Colonic mucosa (tissue), 4 donors: ENCODE results near the gene CYFIP1. TPM values are rescaled to one million over a fixed set of nuclear protein-coding genes. Genes with fewer than 3 reads are reported as not detected.

Experiments
- DNase-seq: peaks from one replicate; pipeline ENCODE4 v3.0.0-alpha.2; 2020
- H3K27ac ChIP-seq: fragments of 200-600 bp; one replicate; pipeline ENCODE4 v1.8.0; 2021
- H3K27me3 ChIP-seq: fragments of 200-600 bp; one replicate; pipeline ENCODE4 v1.8.0; 2021
- H3K36me3 ChIP-seq: fragments of 200-600 bp; one replicate; pipeline ENCODE4 v1.8.0; 2021
- H3K4me1 ChIP-seq: fragments of 200-600 bp; one replicate; pipeline ENCODE4 v1.8.0; 2021; ENCODE audit warnings: mild to moderate bottlenecking
- H3K4me3 ChIP-seq: fragments of 200-600 bp; one replicate; pipeline ENCODE4 v1.8.0; 2021
- H3K9ac ChIP-seq, 2 donors: one replicate each; pipeline ENCODE4 v1.7.0; 2013; ENCODE audit warnings: control low read depth in 2 of 2, low read depth in 2 of 2, low read length in 2 of 2
- H3K9me3 ChIP-seq: fragments of 200-600 bp; one replicate; pipeline ENCODE4 v1.8.0; 2021
- intact Hi-C: fragments of 100-400 bp; cut with DNase I; formaldehyde crosslinking; loops from one replicate; pipeline ENCODE4 v1.14.1; 2022
- total RNA-seq, 2 donors: library from RNA; stranded (reverse); fragmentation: NEBNext Ultra II Directional in 1 of 2; extraction: Animal tissue kit (Norgen Biotek cat#: 25700) in 1 of 2; gene quantifications; one replicate each; pipeline ENCODE4 v1.2.1, GENCODE V29; 2021
- TF ChIP-seq, protein P1 (sequence below): fragments of 200-600 bp; IDR thresholded peaks from one replicate; pipeline ENCODE4 v1.8.0; 2022; ENCODE audit warnings: antibody characterized with exemption, mild to moderate bottlenecking
- donor health status: healthy.
- donor health status: DM: no; HTN: no; CAD: no.
- donor health status: DM: no; HTN: no; CAD: no.

The CYFIP1 gene
- total RNA-seq, 2 donors from 2014 or later = 119 to 165 TPM

DNA sequence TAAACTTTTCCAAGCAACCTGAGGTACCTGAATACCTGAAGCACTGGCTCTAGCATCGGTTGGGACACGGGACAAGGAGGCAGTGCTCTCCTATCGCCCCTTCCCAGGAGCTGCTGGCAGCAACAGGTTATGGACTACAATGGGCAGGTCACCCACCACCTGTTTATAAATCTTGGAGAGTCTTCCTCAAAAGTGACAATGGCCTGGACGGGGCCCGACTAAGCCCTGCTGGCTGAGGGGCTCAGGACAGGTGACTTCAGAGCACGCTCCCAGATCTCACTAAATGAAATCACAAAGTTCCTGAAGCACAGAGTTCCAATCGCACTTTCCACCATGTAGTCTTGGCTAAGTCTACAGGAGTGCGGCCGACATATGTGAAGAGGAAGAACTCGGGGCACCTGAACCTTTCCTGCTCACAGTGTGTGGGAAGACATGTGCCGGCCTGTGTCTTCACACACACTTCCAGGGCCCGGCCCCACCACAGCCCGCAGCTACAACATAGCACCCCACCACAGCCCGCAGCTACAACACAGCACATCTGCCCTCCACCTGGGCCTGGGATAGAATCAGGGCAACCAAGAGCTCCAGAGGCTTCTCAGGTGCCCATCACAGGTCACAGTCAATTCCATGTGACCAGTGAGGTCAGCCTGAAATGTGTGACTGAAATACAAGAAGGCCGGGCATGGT, 12.9 kb downstream of the CYFIP1 start:
- Histone ChIP-seq H3K4me1 (no peaks in the 10 kb centered on the region), H3K27ac (no peak overlapping the region), H3K9ac (no peak overlapping the region), H3K9me3 (no peaks in the 10 kb centered on the region), H3K4me3 (no peak overlapping the region), H3K36me3 (no peaks in the 10 kb centered on the region), H3K27me3 (no peaks in the 10 kb centered on the region)
- TF ChIP-seq, protein P1, sequence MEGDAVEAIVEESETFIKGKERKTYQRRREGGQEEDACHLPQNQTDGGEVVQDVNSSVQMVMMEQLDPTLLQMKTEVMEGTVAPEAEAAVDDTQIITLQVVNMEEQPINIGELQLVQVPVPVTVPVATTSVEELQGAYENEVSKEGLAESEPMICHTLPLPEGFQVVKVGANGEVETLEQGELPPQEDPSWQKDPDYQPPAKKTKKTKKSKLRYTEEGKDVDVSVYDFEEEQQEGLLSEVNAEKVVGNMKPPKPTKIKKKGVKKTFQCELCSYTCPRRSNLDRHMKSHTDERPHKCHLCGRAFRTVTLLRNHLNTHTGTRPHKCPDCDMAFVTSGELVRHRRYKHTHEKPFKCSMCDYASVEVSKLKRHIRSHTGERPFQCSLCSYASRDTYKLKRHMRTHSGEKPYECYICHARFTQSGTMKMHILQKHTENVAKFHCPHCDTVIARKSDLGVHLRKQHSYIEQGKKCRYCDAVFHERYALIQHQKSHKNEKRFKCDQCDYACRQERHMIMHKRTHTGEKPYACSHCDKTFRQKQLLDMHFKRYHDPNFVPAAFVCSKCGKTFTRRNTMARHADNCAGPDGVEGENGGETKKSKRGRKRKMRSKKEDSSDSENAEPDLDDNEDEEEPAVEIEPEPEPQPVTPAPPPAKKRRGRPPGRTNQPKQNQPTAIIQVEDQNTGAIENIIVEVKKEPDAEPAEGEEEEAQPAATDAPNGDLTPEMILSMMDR = no peak
- intact Hi-C loops = no loop called here
- DNase-seq = no peak

DNA sequence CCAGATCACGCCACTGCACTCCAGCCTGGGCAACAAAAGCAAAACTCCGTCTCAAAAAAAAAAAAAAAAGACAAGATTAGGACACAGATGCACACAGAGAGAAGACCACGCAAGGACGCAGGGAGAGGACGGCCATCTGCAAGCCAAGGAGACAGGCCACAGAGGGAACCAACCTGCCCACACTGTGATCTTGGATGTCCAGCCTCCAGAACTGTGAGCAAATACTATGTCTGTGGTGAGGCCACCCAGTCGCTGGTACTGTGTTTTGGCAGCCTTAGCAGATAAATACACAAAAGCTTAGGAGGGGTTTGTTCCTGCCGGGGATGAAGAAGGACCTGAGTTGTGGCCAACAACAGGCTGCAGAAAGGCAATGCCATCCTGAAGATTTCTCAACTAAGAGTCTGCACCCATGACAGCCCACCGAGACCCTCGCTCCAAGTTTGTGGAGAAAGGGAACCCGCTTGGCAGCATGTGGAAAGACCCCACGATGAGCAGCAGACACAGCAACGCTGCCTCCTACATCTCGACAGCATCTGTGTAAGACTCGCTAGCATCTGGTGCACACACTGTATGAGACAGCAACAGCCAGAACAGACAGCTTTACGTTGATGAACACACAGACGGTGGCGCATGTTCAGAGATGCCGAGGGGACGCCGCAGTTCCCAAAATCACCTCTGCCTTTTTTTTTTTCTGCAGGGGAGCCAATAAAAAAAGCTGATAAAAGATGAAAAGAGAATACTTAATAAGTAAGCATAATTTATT, 13.7 kb downstream of the CYFIP1 start:
- Histone ChIP-seq H3K36me3 (no peaks in the 10 kb centered on the region), H3K4me3 (no peak overlapping the region), H3K9me3 (no peaks in the 10 kb centered on the region), H3K4me1 (no peaks in the 10 kb centered on the region), H3K27ac (no peak overlapping the region), H3K27me3 (no peaks in the 10 kb centered on the region), H3K9ac (no peak overlapping the region)
- intact Hi-C loops = no loop called here
- TF ChIP-seq, protein P1 = no peak
- no peak for DNase-seq

DNA sequence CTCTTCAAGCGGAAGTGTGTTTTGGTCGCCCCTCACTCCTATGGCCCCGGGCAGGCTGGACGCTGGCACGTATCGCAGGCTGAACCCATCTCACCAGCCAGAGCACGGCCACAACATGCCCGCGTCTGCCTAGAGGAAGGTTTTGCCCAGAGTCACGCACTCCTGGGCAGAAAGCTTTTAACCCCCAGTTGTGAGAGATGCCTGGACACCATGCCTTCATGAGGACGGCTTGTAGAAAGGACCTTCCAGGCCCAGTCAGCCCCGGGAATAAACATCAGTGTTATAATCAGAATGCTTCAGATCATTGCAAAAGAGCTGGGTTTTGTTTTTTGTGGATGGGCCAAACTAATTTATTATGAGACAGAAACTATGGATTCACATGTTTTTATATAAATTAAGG, 16.5 kb downstream of the CYFIP1 start:
- TF ChIP-seq, protein P1 = no peak
- Histone ChIP-seq H3K9me3 (no peaks in the 10 kb centered on the region), H3K27ac (no peak overlapping the region), H3K27me3 (no peaks in the 10 kb centered on the region), H3K4me1 (no peaks in the 10 kb centered on the region), H3K4me3 (no peak overlapping the region), H3K9ac (no peak overlapping the region), H3K36me3 (no peaks in the 10 kb centered on the region)
- no peak for DNase-seq
- intact Hi-C loops = no loop called here

DNA sequence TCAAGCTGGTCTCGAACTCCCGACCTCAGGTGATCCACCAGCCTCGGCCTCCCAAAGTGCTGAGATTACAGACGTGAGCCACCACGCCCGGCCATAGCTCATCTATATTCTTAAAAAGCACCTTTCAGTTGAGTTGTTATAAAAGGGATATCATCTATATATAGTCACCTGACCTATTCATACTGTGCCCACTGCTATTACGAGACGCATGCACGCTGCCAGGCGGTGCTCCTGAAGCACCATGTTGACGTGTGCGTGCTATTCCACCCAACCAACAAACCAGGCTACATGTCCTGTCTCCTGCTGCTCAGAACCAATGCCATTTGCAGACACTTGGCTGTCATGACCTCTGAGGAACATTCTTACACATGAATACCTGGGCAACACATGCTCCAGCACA, 17.6 kb downstream of the CYFIP1 start:
- H3K4me3 ChIP-seq = no peak overlapping the region
- H3K9me3 ChIP-seq = no peaks in the 10 kb centered on the region
- no peaks in the 10 kb centered on the region for H3K4me1 ChIP-seq
- no peaks in the 10 kb centered on the region for H3K36me3 ChIP-seq
- intact Hi-C loops = no loop called here
- TF ChIP-seq, protein P1 = no peak
- H3K27me3 ChIP-seq = no peaks in the 10 kb centered on the region
- no peak for DNase-seq
- no peak overlapping the region for H3K9ac ChIP-seq
- no peak overlapping the region for H3K27ac ChIP-seq

DNA sequence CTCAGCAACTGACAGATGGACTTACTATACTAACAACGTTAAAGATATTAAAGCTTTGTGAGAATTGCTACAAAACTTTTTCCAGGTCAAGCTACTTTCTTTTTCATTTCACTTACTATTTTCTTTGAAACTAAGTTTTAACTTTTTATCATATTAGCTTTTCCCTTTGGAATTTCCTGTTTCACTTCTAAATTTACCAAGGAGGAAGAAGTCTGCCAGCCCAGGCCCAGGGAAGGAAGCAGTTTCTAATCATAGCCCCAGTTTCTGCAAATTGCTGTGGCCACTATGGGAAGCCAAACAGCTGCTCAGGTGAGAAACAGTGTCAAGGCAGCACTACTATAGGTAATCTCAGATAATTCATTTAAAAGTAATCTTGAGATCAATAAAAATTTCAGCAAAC, 18.4 kb downstream of the CYFIP1 start:
- intact Hi-C loops = no loop called here
- Histone ChIP-seq H3K4me1 (no peaks in the 10 kb centered on the region), H3K27ac (peak overlapping the region; percentile 35), H3K9ac (no peak overlapping the region), H3K9me3 (no peaks in the 10 kb centered on the region), H3K27me3 (no peaks in the 10 kb centered on the region), H3K4me3 (no peak overlapping the region), H3K36me3 (no peaks in the 10 kb centered on the region)
- DNase-seq = no peak
- TF ChIP-seq, protein P1 = no peak
